Activated T-cell treated with anti-CD3 and anti-CD28 coated beads, Interleukin-2, amount 50 U/mL, for 1 hour (primary cell): ENCODE results near the gene TEAD1.
A peak's percentile ranks its signal among the peaks of the same experiment; 100 is the strongest.
"Not testable (repeated sequence)": the region's sequence is repeated elsewhere in the genome, so short reads cannot be mapped to it uniquely, and the experiment has no call there.

Source experiments
- DNase-seq: peaks from one replicate; pipeline ENCODE4 v3.0.0-alpha.2; 2020

The TEAD1 gene

GRCh38 chr11:12876340-12876739 lies 202.1 kb downstream of the TEAD1 start:
- no peak for DNase-seq

DNA sequence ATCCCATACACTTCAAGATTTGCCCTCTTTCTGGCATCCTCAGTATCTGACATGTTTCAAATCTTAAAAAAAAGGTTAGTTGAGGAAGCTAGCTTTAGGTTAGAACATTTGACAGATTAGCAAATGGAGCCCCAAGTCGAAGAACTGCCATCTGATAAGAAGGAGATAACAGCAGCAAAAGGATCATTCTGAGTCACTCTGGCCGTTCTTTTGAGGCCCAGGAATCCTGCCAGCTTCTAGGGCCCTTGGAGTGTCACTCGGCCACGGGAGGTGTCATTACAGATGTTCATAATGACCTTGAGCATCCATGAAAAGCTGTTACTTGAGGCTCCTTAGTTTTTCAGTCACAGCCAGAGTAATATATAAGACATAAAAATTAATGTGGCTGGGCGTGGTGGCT lies 202.8 kb downstream of the TEAD1 start:
- DNase-seq: no peak

GRCh38 chr11:12877508-12877907 lies 203.3 kb downstream of the TEAD1 start:
- not testable (repeated sequence) for DNase-seq

DNA sequence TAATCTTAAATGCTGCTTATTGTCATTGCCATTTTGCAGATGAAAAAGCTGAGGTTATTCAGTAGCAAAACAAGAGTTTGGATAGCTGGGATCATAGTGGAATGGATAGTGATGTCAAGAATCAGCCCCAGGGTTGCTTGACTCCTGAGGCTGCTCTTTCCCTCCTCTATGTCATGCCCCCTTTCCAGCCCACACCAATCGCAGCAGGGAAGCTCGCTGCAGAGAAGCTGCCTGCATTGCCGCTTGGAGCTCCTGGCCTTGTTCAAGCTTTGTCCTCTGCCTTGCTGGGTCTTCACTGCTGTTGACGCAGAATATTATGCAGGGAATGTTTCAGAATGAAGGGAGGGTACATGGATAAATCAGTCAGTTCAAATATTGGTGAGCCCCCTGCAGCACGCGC lies 206.1 kb downstream of the TEAD1 start:
- DNase-seq: no peak

DNA sequence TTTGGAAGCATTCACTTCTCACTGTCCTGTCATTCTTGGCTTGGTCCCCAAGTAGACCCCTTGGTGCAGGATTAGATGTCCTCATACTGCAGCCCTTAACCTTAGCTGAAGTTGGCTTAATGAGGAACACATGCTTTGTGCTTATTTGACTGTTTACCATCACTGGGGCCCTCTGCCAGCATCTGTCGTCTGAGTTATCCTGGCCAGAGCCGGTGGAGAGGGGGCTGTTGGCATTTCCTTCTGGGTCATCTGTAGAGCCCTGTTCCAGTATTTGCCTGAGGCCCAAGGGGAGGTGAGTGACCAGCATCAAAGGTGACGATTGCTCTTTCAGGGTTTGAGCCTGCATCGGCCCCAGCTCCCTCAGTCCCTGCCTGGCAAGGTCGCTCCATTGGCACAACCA lies 208.4 kb downstream of the TEAD1 start:
- DNase-seq: no peak

- DNase-seq: no peak
These were observed 210.6 kb downstream of the TEAD1 start for GRCh38 chr11:12884751-12885318.

GRCh38 chr11:12885717-12886239 lies 211.6 kb downstream of the TEAD1 start:
- no peak for DNase-seq

DNA sequence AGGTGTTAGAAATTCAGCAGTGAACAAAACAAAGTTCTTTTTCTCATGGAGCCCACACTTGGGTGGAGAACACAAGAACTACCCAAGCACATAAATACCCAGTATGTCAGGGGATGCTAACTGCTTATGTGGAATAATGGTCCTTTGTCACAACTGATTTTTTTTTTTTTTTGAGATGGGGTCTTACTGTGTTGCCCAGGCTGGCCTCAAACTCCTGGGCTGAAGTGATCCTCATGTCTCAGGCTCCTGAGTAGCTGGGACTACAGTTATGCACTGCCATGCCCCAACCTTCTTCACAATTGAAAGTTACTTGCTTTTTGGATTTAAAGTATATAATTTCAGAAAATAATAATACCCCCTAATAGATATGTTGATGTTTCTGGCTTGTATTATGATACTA lies 212.3 kb downstream of the TEAD1 start:
- no peak for DNase-seq

- peak; percentile 62 for DNase-seq
These were observed 214.4 kb downstream of the TEAD1 start for GRCh38 chr11:12888525-12889158.

DNA sequence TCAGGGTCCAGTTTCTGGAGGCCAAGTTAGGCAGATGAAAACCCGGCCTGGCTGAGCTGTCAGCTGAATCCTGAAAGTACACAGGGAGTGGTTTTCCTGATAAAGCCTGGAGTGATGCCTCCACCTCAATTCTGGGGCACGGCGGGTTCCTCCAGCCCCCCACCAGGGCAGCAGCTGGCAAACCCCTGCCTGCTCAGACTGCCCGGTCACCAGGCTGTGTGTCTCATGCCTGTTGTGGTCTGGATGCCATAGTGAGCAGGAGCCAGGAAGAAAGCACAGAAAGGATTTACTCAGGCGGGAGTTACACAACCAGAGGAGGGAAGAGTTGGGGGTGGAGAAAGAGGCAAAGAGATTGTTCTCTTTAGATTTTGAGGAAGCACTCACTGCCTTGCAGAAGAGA lies 215.0 kb downstream of the TEAD1 start:
- no peak for DNase-seq

DNA sequence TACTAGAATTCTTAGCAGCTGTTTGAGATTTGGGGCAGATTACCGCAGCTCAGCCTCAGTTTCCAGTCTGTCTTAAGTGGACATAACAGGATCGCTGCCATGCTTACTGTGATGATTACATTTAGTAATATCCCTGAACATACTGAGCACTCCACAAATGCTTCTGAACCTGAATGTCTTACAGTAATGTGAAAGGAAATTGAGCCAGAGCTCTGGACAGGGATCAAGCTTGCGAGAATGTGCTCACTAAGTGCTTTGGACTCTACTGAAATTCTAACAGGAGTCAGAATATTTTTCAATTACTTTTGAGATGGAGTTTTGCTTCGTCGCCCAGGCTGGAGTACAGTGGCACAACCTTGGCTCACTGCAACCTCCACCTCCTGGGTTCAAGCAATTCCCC lies 216.3 kb downstream of the TEAD1 start:
- no peak for DNase-seq

- DNase-seq: peak; percentile 49
These were observed 219.8 kb downstream of the TEAD1 start for GRCh38 chr11:12893787-12894672.

GRCh38 chr11:12897390-12897789 lies 223.2 kb downstream of the TEAD1 start:
- DNase-seq: no peak

DNA sequence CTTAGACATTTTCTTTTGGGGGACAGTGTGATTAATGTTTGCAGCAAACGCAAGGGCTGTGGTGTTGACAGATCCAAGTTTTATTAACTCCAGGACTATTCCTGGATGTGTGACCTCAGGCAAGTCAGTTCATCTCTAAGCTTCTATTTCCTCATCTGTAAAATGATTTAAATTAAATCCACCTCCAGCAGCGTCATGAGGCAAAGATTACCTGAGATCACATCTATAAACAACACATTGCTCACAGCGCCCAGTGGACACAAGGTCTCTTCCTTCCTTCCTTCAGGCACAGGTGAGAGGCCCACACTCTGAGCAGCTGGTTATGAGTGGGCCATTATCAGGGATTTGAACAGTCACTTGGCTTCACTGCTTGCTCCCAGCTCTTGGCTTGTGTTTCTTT lies 223.6 kb downstream of the TEAD1 start:
- DNase-seq: no peak

DNA sequence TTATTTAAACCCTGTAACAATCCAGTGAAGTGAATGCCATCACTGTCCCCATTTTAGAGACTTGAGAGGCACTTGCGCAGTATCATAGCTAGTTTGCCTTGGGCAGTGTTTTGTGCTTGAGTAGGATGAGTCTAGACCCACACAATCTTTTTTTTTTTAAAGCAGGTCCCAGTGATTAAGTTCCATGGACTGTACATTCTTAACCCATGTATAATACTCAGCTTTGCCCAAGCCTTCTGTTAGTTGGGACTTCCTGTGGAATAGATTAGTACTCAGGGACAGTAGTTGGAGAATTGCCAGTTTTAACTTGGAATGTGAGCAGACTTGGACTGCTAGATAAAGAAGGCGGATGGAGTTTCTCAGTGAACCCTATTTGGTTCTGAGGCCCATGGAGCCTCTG lies 226.3 kb downstream of the TEAD1 start:
- no peak for DNase-seq

DNA sequence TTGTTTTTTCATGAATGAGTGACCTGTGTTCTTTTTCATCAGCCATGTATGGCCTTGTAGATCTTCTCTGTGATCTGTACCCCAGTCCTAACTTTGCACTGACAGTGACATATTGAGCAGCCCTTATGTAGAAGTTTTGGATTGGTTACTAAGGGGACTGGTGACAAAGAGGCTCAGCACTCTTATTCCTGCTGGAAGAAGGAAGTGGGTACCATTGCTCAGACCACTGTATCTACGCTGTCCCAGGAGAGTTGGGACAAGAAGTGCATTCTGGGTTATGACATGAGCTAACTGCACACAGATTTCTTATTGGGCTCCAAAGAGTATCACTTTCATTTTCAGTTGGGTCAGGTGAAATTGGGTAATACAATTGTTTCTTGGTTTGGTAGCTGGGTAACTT lies 227.1 kb downstream of the TEAD1 start:
- no peak for DNase-seq

DNA sequence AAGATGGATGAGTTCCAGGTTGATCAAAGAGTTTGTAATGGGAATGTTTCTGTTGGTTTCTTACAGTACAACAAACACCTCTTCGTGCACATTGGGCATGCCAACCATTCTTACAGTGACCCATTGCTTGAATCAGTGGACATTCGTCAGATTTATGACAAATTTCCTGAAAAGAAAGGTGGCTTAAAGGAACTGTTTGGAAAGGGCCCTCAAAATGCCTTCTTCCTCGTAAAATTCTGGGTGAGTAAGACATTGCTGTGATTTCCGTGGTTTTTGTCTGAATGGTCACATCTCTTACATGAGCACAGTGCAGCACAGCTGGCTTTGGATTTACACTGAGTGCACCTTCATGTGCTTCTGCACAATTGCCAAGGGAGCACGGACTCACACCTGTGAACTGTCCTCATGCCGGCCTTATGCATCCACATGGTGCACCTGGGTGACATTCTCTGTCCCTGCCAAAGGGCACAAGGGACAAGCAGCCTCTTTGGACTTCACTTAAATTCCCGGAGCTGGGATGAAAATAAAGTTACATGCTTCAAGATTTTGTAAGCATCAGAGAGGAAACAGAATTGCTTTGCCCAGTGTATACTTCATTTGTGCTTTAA lies 227.8 kb downstream of the TEAD1 start:
- DNase-seq: no peak

DNA sequence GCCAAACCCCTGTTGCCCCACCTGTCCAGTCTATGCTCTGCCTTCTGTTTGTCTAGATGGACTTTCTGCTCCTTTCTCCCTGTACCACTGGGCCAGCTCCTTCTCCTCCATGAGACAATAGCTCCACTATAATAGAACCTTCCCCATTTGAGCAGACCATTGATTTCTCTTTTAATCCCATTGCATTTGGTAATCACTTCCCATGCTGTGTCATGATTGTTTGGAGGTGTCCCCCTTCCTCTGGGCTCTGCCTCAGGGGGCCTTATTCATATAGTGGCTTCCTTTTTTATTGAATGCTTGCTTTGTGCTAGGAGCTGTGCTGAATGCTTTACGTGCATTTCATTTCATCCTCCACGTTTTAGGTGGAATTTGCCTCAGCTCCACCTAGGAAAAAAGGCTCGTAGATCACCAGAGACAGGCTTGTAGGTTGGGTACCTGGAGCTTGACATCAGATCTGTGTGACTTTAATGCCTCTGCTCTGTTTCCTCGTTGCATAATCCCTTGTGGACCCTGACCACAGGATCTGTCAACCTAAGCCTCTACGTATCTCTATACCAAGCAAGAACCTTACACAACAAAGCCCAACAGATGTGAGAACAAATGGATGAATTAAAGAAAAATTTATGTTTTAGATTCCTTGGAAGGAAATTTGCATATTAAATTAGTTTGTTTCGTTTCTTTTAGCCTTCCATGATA lies 228.7 kb downstream of the TEAD1 start:
- no peak for DNase-seq

GRCh38 chr11:12905435-12905834 lies 231.2 kb downstream of the TEAD1 start:
- DNase-seq: no peak

- no peak for DNase-seq
These were observed 232.3 kb downstream of the TEAD1 start for GRCh38 chr11:12906501-12906900.

DNA sequence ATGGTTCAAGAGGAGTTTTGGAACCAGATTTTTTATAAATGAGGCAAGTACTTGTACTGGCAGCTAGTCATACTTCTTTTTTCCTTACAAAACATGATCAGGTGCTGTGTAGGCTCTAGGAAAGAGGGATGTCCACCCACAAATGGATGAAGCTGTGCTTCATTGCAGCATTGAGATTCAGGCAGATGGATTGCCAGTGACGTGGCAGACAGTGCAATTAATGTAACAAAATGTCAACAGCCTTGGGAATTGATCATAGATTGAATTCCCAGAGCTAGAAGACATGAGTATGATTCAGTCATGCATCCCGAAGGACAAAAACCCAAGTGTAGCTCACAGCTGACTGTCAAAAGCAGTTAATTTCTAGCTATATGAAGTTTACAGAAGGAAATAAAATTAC lies 235.7 kb downstream of the TEAD1 start:
- DNase-seq: no peak

- DNase-seq: no peak
These were observed 240.2 kb downstream of the TEAD1 start for GRCh38 chr11:12914400-12914912.

DNA sequence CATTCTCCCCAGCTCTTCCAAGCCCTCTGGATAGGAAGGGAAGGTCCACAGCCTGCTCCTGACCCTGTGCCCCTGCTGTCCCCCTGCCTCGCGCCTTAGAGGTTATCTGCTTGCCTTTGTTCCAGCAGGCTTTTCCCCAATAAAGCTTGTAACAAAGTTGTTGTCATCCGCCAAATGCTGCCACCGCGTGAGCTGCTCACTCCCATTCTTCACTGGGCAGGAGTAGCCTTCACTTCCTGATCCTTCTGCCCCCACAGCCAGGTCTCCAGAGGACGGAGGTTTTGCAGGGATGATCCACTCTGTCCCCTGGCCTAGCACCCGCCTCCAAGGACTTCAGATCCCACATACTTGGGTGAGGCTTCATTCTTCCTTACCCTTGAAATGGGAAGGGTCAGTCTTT lies 240.9 kb downstream of the TEAD1 start:
- no peak for DNase-seq
